K562 (cell line): ENCODE measurements around the gene CNPPD1. TPM values are rescaled to one million over a fixed set of nuclear protein-coding genes. Genes with fewer than 3 reads are reported as not detected.

Experiments
- ATAC-seq: fragments of 200-7000 bp; cut with Tn5 transposase; 3 replicates; pipeline ENCODE4 v1.9.1; 2020; ENCODE audit warnings: moderate library complexity
- BruUV-seq: library from RNA; stranded (reverse); fragments of 400-500 nt; replicated peaks from 2 replicates; lab custom pipeline; 2021; lab: Mats Ljungman, UMichigan
- CTCF ChIA-PET: fragments of 300-600 bp; formaldehyde crosslinking; extraction: SDS; loops from one replicate; lab custom pipeline; 2021; ENCODE audit warnings: low intra/inter-chr PET ratio; lab: Yijun Ruan, JAX
- POLR2A ChIA-PET: fragments of 300-600, 350-650 bp; sonication (Branson Sonifier 250); formaldehyde crosslinking; extraction: SDS; loops from one replicate; lab custom pipeline; 2021; ENCODE audit warnings: antibody characterized with exemption, inconsistent platforms; lab: Yijun Ruan, JAX
- DNase-seq, 4 experiments: peaks; one replicate each; pipeline versions ENCODE4 v3.0.0 to v3.0.0-alpha.2; 2011 to 2018; ENCODE audit warnings: low spot score in 3 of 4, mixed read lengths in 3 of 4; ENCODE audit errors: extremely low read depth in 1 of 4
- FAIRE-seq: peaks from 2 replicates; lab custom pipeline; 2011; peaks lifted over from hg19 to GRCh38; lab: Jason Lieb, UNC
- H2AFZ ChIP-seq: 2 replicates; pipeline ENCODE4 v1.6.0; 2011; ENCODE audit warnings: low read depth, low read length, control low read depth, inconsistent platforms
- H3K27ac ChIP-seq: fragments of 200-600 bp; 3 replicates; pipeline ENCODE4 v1.8.0; 2011; ENCODE audit warnings: low read depth, mild to moderate bottlenecking, control low read depth, inconsistent platforms, low read length, moderate library complexity, mixed read lengths; ENCODE audit errors: extremely low read depth
- H3K27me3 ChIP-seq, 2 experiments: fragments of 300-600 bp in 1 of 2; 2 replicates in 1 of 2; 3 replicates in 1 of 2; pipeline versions ENCODE4 v1.6.0 to v1.8.0; 2011; ENCODE audit warnings: inconsistent platforms in 2 of 2, low read length in 2 of 2, mild to moderate bottlenecking in 1 of 2, mixed read lengths in 1 of 2, moderate library complexity in 1 of 2; ENCODE audit not compliant: control insufficient read depth in 2 of 2, insufficient read depth in 2 of 2
- H3K36me3 ChIP-seq: fragments of 300-600 bp; 3 replicates; pipeline ENCODE4 v1.8.0; 2011; ENCODE audit warnings: mild to moderate bottlenecking, low read length, inconsistent platforms; ENCODE audit not compliant: control insufficient read depth, insufficient read depth
- H3K4me1 ChIP-seq, 2 experiments: fragments of 200-600 bp in 1 of 2; replicated peaks in 1 of 2; 2 replicates in 1 of 2; 3 replicates in 1 of 2; pipeline versions ENCODE4 v1.5.1 to v1.8.0; 2011; ENCODE audit warnings: inconsistent platforms in 2 of 2, low read length in 2 of 2, mild to moderate bottlenecking in 1 of 2, mixed read lengths in 1 of 2, moderate library complexity in 1 of 2; ENCODE audit not compliant: control insufficient read depth in 2 of 2, insufficient read depth in 2 of 2
- H3K4me2 ChIP-seq: 2 replicates; pipeline ENCODE4 v1.6.1; 2011; ENCODE audit warnings: low read length, control low read depth, inconsistent platforms, mixed read lengths; ENCODE audit not compliant: insufficient read depth
- H3K4me3 ChIP-seq: fragments of 200-600 bp; sonication (generic), shearing (Covaris generic); 2 replicates; pipeline ENCODE4 v1.5.1; 2016; ENCODE audit warnings: control low read depth, inconsistent platforms
- H3K79me2 ChIP-seq: fragments of 200-600 bp; 3 replicates; pipeline ENCODE4 v1.8.0; 2011; ENCODE audit warnings: low read length, inconsistent platforms; ENCODE audit not compliant: control insufficient read depth, insufficient read depth
- H3K9ac ChIP-seq, 2 experiments: 2 replicates each; pipeline versions ENCODE4 v1.6.0 to v1.6.1; 2011; ENCODE audit warnings: low read depth in 2 of 2, low read length in 2 of 2, control low read depth in 1 of 2, inconsistent platforms in 1 of 2, mild to moderate bottlenecking in 1 of 2, mixed read lengths in 1 of 2; ENCODE audit not compliant: insufficient read depth in 1 of 2
- H3K9me1 ChIP-seq: one replicate; pipeline ENCODE4 v1.6.0; 2011; ENCODE audit warnings: inconsistent platforms, mild to moderate bottlenecking, low read length, moderate library complexity; ENCODE audit not compliant: control insufficient read depth, insufficient read depth
- H3K9me3 ChIP-seq: replicated peaks from 2 replicates; pipeline ENCODE4 v1.5.1; 2011; ENCODE audit warnings: low read depth, low read length, inconsistent platforms; ENCODE audit not compliant: control insufficient read depth, insufficient read depth
- H4K20me1 ChIP-seq: replicated peaks from 2 replicates; pipeline ENCODE4 v1.6.1; 2011; ENCODE audit warnings: low read length, inconsistent platforms, mixed read lengths; ENCODE audit not compliant: control insufficient read depth, insufficient read depth
- ARID2 ChIP-seq: fragments of 450-650 bp; IDR thresholded peaks from 2 replicates; pipeline ENCODE4 v1.6.1; 2017; ENCODE audit warnings: antibody characterized with exemption, mild to moderate bottlenecking
- CBX8 ChIP-seq: fragments of 200-600 bp; sonication (generic); IDR thresholded peaks from 2 replicates; pipeline ENCODE4 v1.6.1; 2012; ENCODE audit warnings: borderline replicate concordance, mixed run types, low read depth, mild to moderate bottlenecking, moderate library complexity, mixed read lengths, low read length, control low read depth, inconsistent platforms; ENCODE audit not compliant: poor library complexity, severe bottlenecking; ENCODE audit errors: extremely low read depth
- CC2D1A ChIP-seq: fragments of 450-650 bp; IDR thresholded peaks from 2 replicates; pipeline ENCODE4 v1.6.1; 2017; ENCODE audit warnings: mild to moderate bottlenecking
- HNRNPK ChIP-seq: fragments of 200-400 bp; formaldehyde crosslinking; IDR thresholded peaks from one replicate; pipeline ENCODE4 v1.6.1; 2018; ENCODE audit warnings: mild to moderate bottlenecking, low read depth, low read length; ENCODE audit not compliant: poor library complexity, severe bottlenecking
- PCBP2 ChIP-seq: fragments of 200-400 bp; formaldehyde crosslinking; IDR thresholded peaks from 2 replicates; pipeline ENCODE4 v1.6.1; 2018; ENCODE audit warnings: low read length, low read depth, mild to moderate bottlenecking, moderate library complexity; ENCODE audit not compliant: poor library complexity, severe bottlenecking
- POLR2G ChIP-seq: fragments of 200-400 bp; formaldehyde crosslinking; IDR thresholded peaks from 2 replicates; pipeline ENCODE4 v1.6.1; 2017; ENCODE audit warnings: low read depth, mild to moderate bottlenecking, antibody characterized with exemption, low read length, moderate library complexity
- SP2 ChIP-seq: IDR thresholded peaks from 2 replicates; pipeline ENCODE4 v1.6.1; 2011; ENCODE audit warnings: mild to moderate bottlenecking, low read depth, low read length, moderate library complexity; ENCODE audit not compliant: poor library complexity, severe bottlenecking; ENCODE audit errors: extremely low read depth
- SREBF2 ChIP-seq: sonication (generic); formaldehyde crosslinking; IDR thresholded peaks from 2 replicates; pipeline ENCODE4 v1.4.0; 2020; ENCODE audit warnings: mild to moderate bottlenecking, missing genetic modification reagents
- WHSC1 ChIP-seq: IDR thresholded peaks from one replicate; pipeline ENCODE4 v1.6.1; 2012; ENCODE audit warnings: low read length, control low read depth, inconsistent platforms
- XRCC3 ChIP-seq: fragments of 450-650 bp; IDR thresholded peaks from 2 replicates; pipeline ENCODE4 v1.6.1; 2017; ENCODE audit warnings: mild to moderate bottlenecking, moderate library complexity
- ZBTB34 ChIP-seq: fragments of 250-450 bp; sonication (Bioruptor Pico); IDR thresholded peaks from 2 replicates; pipeline ENCODE4 v1.8.0; 2021; ENCODE audit warnings: mild to moderate bottlenecking, moderate library complexity
- ZNF224 ChIP-seq: sonication (generic); formaldehyde crosslinking; IDR thresholded peaks from 2 replicates; pipeline ENCODE4 v1.8.0; 2022; ENCODE audit warnings: mild to moderate bottlenecking, missing genetic modification reagents
- ZNF282 ChIP-seq: sonication (generic); formaldehyde crosslinking; IDR thresholded peaks from 2 replicates; pipeline ENCODE4 v1.8.1; 2023; ENCODE audit warnings: missing genetic modification reagents
- ZNF778 ChIP-seq: fragments of 450-650 bp; formaldehyde crosslinking; IDR thresholded peaks from 2 replicates; pipeline ENCODE4 v1.4.0; 2020; ENCODE audit warnings: mild to moderate bottlenecking, moderate library complexity
- WGBS: fragments of 100-300 bp; shearing (Covaris generic); methylation state at CpG from one replicate; pipeline ENCODE4 v1.1.6; 2016; ENCODE audit warnings: low coverage, mixed read lengths; ENCODE audit not compliant: insufficient coverage; ENCODE audit errors: missing lambda C conversion rate; 5-methylcytosine and 5-hydroxymethylcytosine counted together
- in situ Hi-C: fragments of 300-500 bp; cut with MboI; formaldehyde crosslinking; loops from 4 replicates; pipeline ENCODE4 v1.15.0; 2018; ENCODE audit warnings: inconsistent platforms, mixed read lengths
- intact Hi-C: fragments of 100-400 bp; cut with micrococcal nuclease; formaldehyde crosslinking; loops from 2 replicates; pipeline ENCODE4 v1.14.2; 2022
- polyA plus RNA-seq, 8 experiments: library from polyadenylated mRNA; depleted of rRNA in 4 of 8; stranded (reverse) in 5 of 8; unstranded in 3 of 8; fragments of >200 nt; fragmentation: Nextera tagmentation in 2 of 8; fragmentation: Illumina TruSeq in 1 of 8; extraction: Ambion mirVana in 2 of 8; extraction: Trizol in 1 of 8; gene quantifications; 2 replicates each; pipeline versions ENCODE4 v1.2.1 to v1.2.3, GENCODE V29; 2011 to 2014; ENCODE audit warnings: inconsistent platforms in 1 of 8, missing spikeins in 1 of 8
- total RNA-seq, 7 experiments: library from RNA; depleted of rRNA in 6 of 7; stranded (reverse); fragments of >200 nt in 6 of 7; fragmentation: Illumina TruSeq in 2 of 7; extraction: Trizol in 2 of 7; gene quantifications; 2 replicates each; pipeline versions ENCODE4 v1.2.1 to v1.2.3, GENCODE V29; 2011 to 2021; ENCODE audit warnings: low replicate concordance in 1 of 7
- TF ChIP-seq, protein P1 (sequence below): fragments of 250-450 bp; sonication (Bioruptor Pico); IDR thresholded peaks from 2 replicates; pipeline ENCODE4 v1.5.0; 2020; ENCODE audit warnings: mild to moderate bottlenecking

Gene CNPPD1
- total and polyA plus RNA-seq, 9 of the 15 experiments (the other 6 are each of a cell fraction or from before 2014, with no cell fraction given), result 9.9 to 53.5 (median 27.0) TPM

DNA sequence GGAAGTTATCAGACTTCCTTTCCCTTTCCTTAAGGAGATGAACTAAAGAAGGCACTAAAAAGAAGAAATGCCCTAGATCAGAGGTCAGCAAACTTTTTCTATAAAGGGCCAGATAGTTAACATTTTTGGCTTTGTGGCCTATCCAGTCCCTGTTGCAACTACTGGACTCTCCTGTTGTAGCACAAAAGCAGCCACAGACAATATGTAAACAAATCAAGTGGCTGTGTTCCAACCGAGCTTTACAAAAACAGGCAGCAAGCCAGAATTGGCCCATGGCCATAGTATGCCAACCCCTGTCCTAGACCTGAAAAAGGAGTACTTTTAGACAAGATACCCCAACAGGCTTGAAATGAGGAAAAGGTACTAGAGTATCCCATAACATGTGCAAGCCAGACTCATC lies 27.1 kb downstream of the CNPPD1 start:
- DNase-seq (no peak), ATAC-seq (no peak), FAIRE-seq (no peak)
- intact Hi-C loops (loop anchor here (10.0 kb wide), 1 partner anchor 295 kb away; the partner anchor contains the start of gene WNT6), in situ Hi-C loops (loop anchor here (5.0 to 10.0 kb wide), 2 partner anchors 37 to 125 kb away; no protein-coding TSS in a partner anchor)
- peaks cover 15% of the 10 kb centered on the region; the same call in 2 of the 3 replicates for H3K36me3 ChIP-seq
- BruUV-seq, result no TSS peak
- H3K9me3 ChIP-seq, result no peaks in the 10 kb centered on the region
- no peaks in the 10 kb centered on the region for H3K27me3 ChIP-seq
- no peaks in the 10 kb centered on the region for H3K4me1 ChIP-seq
- no peak overlapping the region for H3K27ac ChIP-seq
- H3K4me3 ChIP-seq, result no peak overlapping the region
- WGBS, result 9% methylated on average over 1 of the region's 1 CpG
- no peak overlapping the region for H3K9ac ChIP-seq
- H4K20me1 ChIP-seq, result no peaks in the 10 kb centered on the region
- no peak overlapping the region for H2AFZ ChIP-seq
- ChIA-PET POLR2A (no interaction called here), CTCF (no interaction called here)
- no peaks in the 10 kb centered on the region for H3K9me1 ChIP-seq
- no peak for TF ChIP-seq XRCC3
- TF ChIP-seq ZNF778 (CRISPR knock-in tag), result no peak
- no peak for TF ChIP-seq HNRNPK
- no peak for TF ChIP-seq ZBTB34 (CRISPR knock-in tag)
- no peak for TF ChIP-seq CC2D1A
- TF ChIP-seq ARID2, result no peak
- TF ChIP-seq WHSC1, result no peak
- no peak for TF ChIP-seq ZNF224
- TF ChIP-seq POLR2G, result no peak
- TF ChIP-seq, protein P1, sequence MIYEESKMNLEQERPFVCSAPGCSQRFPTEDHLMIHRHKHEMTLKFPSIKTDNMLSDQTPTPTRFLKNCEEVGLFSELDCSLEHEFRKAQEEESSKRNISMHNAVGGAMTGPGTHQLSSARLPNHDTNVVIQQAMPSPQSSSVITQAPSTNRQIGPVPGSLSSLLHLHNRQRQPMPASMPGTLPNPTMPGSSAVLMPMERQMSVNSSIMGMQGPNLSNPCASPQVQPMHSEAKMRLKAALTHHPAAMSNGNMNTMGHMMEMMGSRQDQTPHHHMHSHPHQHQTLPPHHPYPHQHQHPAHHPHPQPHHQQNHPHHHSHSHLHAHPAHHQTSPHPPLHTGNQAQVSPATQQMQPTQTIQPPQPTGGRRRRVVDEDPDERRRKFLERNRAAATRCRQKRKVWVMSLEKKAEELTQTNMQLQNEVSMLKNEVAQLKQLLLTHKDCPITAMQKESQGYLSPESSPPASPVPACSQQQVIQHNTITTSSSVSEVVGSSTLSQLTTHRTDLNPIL, result no peak
- TF ChIP-seq PCBP2, result no peak
- TF ChIP-seq SP2, result no peak
- TF ChIP-seq ZNF282 (CRISPR knock-in tag), result no peak
- TF ChIP-seq CBX8, result no peak
- TF ChIP-seq SREBF2 (CRISPR knock-in tag), result no peak
- TF ChIP-seq, all 486 proteins: peak for 0
- H3K4me2 ChIP-seq, result no peak overlapping the region
- no peaks in the 10 kb centered on the region for H3K79me2 ChIP-seq
